Fibroblast of lung (primary cell): Measurements from ENCODE around the gene PLEKHS1.

Experiments
- CTCF ChIP-seq, 2 donors: IDR thresholded peaks in 1 of 2; conservative IDR thresholded peaks in 1 of 2; 1 replicate in 1 of 2; 2 replicates in 1 of 2; pipeline ENCODE4 v1.5.1; 2011 to 2012; ENCODE audit warnings: low read length in 2 of 2, control low read depth in 1 of 2, inconsistent platforms in 1 of 2, low read depth in 1 of 2, mild to moderate bottlenecking in 1 of 2
- EZH2 ChIP-seq: IDR thresholded peaks from 2 replicates; pipeline ENCODE4 v1.5.1; 2012; ENCODE audit warnings: low read length, control low read depth, mild to moderate bottlenecking; ENCODE audit errors: missing control alignments

- TF ChIP-seq EZH2 (no peak), CTCF (conservative IDR thresholded peaks at IDR 0.05 in 1 of 2, IDR thresholded peaks at IDR 0.05 in 1 of 2; ENCODE audit: low read depth in 1 of 2, low read length in 2 of 2) (no peak)
Observed at GRCh38 chr10:113801569-113801968, 50.1 kb downstream of the PLEKHS1 start.
